ENCODE measurements around the gene RAB14.

DNA sequence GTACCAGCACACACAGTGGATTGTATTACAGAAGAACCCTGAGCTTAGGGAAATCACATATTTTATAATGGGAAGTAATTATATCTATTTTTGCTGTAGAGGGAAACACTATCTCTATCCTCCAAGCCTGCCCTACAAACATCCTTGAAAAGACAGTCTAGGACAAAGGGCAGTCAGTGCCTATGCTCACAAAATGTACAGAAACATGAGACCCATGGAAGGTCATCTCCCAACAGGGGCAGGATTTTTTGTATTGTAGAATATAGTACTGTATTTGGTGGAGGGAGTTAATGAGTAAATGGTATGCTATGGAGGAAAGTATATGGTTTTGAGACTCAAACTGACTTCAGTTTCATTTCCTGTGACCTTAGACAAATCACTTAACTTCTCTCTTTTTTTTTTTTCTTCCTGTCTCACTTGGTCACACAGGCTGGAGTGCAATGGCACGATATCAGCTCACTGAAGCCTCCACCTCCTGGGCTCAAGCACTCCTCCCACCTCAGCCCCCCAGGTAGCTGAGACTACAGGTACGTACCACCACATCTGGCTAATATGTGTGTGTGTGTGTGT, 5.8 kb upstream of the RAB14 start:
- TF ChIP-seq, protein P1, sequence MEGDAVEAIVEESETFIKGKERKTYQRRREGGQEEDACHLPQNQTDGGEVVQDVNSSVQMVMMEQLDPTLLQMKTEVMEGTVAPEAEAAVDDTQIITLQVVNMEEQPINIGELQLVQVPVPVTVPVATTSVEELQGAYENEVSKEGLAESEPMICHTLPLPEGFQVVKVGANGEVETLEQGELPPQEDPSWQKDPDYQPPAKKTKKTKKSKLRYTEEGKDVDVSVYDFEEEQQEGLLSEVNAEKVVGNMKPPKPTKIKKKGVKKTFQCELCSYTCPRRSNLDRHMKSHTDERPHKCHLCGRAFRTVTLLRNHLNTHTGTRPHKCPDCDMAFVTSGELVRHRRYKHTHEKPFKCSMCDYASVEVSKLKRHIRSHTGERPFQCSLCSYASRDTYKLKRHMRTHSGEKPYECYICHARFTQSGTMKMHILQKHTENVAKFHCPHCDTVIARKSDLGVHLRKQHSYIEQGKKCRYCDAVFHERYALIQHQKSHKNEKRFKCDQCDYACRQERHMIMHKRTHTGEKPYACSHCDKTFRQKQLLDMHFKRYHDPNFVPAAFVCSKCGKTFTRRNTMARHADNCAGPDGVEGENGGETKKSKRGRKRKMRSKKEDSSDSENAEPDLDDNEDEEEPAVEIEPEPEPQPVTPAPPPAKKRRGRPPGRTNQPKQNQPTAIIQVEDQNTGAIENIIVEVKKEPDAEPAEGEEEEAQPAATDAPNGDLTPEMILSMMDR (conservative IDR thresholded peaks at IDR 0.05 in 1 of 2, IDR thresholded peaks at IDR 0.05 in 1 of 2; ENCODE audit: low read depth in 1 of 2, low read length in 2 of 2): no peak
- TF ChIP-seq EZH2 (IDR thresholded peaks at IDR 0.05; ENCODE audit: low read length, missing control alignments): no peak
